Measurements from ENCODE around the gene RGS2.

RGS2 gene

GRCh38 chr1:192797143-192797542 lies 11.7 kb upstream of the RGS2 start:
- no peak for DNase-seq

- no peak for DNase-seq
Observed at GRCh38 chr1:192797891-192798290, 10.9 kb upstream of the RGS2 start.

- DNase-seq = no peak
Observed at GRCh38 chr1:192801451-192801850, 7.4 kb upstream of the RGS2 start.

GRCh38 chr1:192802406-192802805 lies 6.4 kb upstream of the RGS2 start:
- no peak for DNase-seq

- no peak for DNase-seq
Observed at GRCh38 chr1:192803501-192803900, 5.3 kb upstream of the RGS2 start.

- peak; percentile 44 for DNase-seq
Observed at GRCh38 chr1:192805832-192806323, 3.0 kb upstream of the RGS2 start.

- DNase-seq = no peak
Observed at GRCh38 chr1:192807211-192808162, 1.4 kb upstream of the RGS2 start.

GRCh38 chr1:192808163-192808517 lies 699 bp upstream of the RGS2 start:
- no peak for DNase-seq

- peak; percentile 47 for DNase-seq
Observed at GRCh38 chr1:192809307-192810252, 741 bp downstream of the RGS2 start.

- no peak for DNase-seq
Observed at GRCh38 chr1:192810253-192810880, 1.5 kb downstream of the RGS2 start.

GRCh38 chr1:192811006-192811405 lies 2.2 kb downstream of the RGS2 start:
- DNase-seq = no peak

GRCh38 chr1:192811594-192812239 lies 2.9 kb downstream of the RGS2 start:
- DNase-seq = no peak

- no peak for DNase-seq
Observed at GRCh38 chr1:192812420-192813209, 3.8 kb downstream of the RGS2 start.

GRCh38 chr1:192814805-192815204 lies 6.0 kb downstream of the RGS2 start:
- no peak for DNase-seq

- DNase-seq = no peak
Observed at GRCh38 chr1:192817246-192817645, 8.4 kb downstream of the RGS2 start.

- DNase-seq = no peak
Observed at GRCh38 chr1:192821296-192821695, 12.5 kb downstream of the RGS2 start.

- no peak for DNase-seq
Observed at GRCh38 chr1:192824511-192824910, 15.7 kb downstream of the RGS2 start.

- no peak for DNase-seq
Observed at GRCh38 chr1:192826791-192827546, 18.1 kb downstream of the RGS2 start.

GRCh38 chr1:192830595-192831246 lies 21.9 kb downstream of the RGS2 start:
- DNase-seq = no peak

- no peak for DNase-seq
Observed at GRCh38 chr1:192831706-192832355, 23.0 kb downstream of the RGS2 start.

Data from NCI-H774 (cell line).